Stomach (tissue), 4 donors: ENCODE data around the gene TMCO4.
"Not testable (repeated sequence)": the region's sequence is repeated elsewhere in the genome, so short reads cannot be mapped to it uniquely, and the experiment has no call there.

ENCODE experiments used
- CTCF ChIP-seq, 7 experiments: fragments of 450-650 bp in 4 of 7; fragments of 200-600 bp in 3 of 7; sonication (generic) in 3 of 7; IDR thresholded peaks; one replicate each; pipeline ENCODE4 v1.5.1; 2016 to 2019; ENCODE audit warnings: antibody characterized with exemption in 7 of 7, control low read depth in 2 of 7, mild to moderate bottlenecking in 1 of 7
- POLR2A ChIP-seq, 4 donors: fragments of 450-650 bp; IDR thresholded peaks; one replicate each; pipeline ENCODE4 v1.6.1; 2016; ENCODE audit warnings: antibody characterized with exemption in 4 of 4, control low read depth in 2 of 4, mild to moderate bottlenecking in 1 of 4, moderate library complexity in 1 of 4

GRCh38 chr1:19639228-19639627 is 160.5 kb downstream of the TMCO4 start:
- not testable (repeated sequence) for TF ChIP-seq POLR2A, CTCF (IDR thresholded peaks at IDR 0.05)
